HepG2 (cell line): ENCODE data around the gene ANAPC2. TPM values are rescaled to one million over a fixed set of nuclear protein-coding genes. Genes with fewer than 3 reads are reported as not detected.

Source experiments
- ATAC-seq: fragments of 200-7000 bp; cut with Tn5 transposase; 3 replicates; pipeline ENCODE4 v1.9.1; 2020; ENCODE audit warnings: mild to moderate bottlenecking, moderate library complexity
- BruUV-seq: library from RNA; stranded (reverse); fragments of 400-500 nt; replicated peaks from 2 replicates; lab custom pipeline; 2021; lab: Mats Ljungman, UMichigan
- CTCF ChIA-PET: fragments of 300-600 bp; formaldehyde crosslinking; extraction: SDS; loops from one replicate; lab custom pipeline; 2021; ENCODE audit warnings: low total read pairs, inconsistent platforms, low intra/inter-chr PET ratio; lab: Yijun Ruan, JAX
- POLR2A ChIA-PET: fragments of 350-600 bp; sonication (Branson Sonifier 250); formaldehyde crosslinking; loops from one replicate; lab custom pipeline; 2020; ENCODE audit warnings: antibody characterized with exemption, inconsistent platforms; lab: Yijun Ruan, JAX
- DNase-seq: peaks from one replicate; pipeline ENCODE4 v3.0.0-alpha.2; 2015; ENCODE audit warnings: low spot score
- FAIRE-seq: peaks from 3 replicates; lab custom pipeline; 2011; peaks lifted over from hg19 to GRCh38; lab: Jason Lieb, UNC
- H2AFZ ChIP-seq: one replicate; pipeline ENCODE4 v1.6.1; 2011; ENCODE audit warnings: low read length, inconsistent platforms
- H3K27ac ChIP-seq: fragments of 300-600 bp; 3 replicates; pipeline ENCODE4 v1.8.0; 2011; ENCODE audit warnings: mixed run types, mild to moderate bottlenecking, mixed read lengths, low read length, inconsistent platforms; ENCODE audit not compliant: insufficient read depth; ENCODE audit errors: extremely low read length
- H3K27me3 ChIP-seq, 2 experiments: fragments of 200-600 bp in 1 of 2; 2 replicates in 1 of 2; 3 replicates in 1 of 2; pipeline versions ENCODE4 v1.6.0 to v1.8.0; 2011; ENCODE audit warnings: low read length in 2 of 2, mild to moderate bottlenecking in 2 of 2, moderate library complexity in 2 of 2, inconsistent platforms in 1 of 2; ENCODE audit not compliant: insufficient read depth in 2 of 2, control insufficient read depth in 1 of 2
- H3K36me3 ChIP-seq, 2 experiments: fragments of 200-600 bp in 1 of 2; replicated peaks in 1 of 2; 2 replicates in 1 of 2; 3 replicates in 1 of 2; pipeline versions ENCODE4 v1.5.1 to v1.8.0; 2011; ENCODE audit warnings: low read length in 2 of 2, inconsistent platforms in 1 of 2; ENCODE audit not compliant: insufficient read depth in 2 of 2, control insufficient read depth in 1 of 2
- H3K4me1 ChIP-seq: 2 replicates; pipeline ENCODE4 v1.5.1; 2012; ENCODE audit warnings: low read length, inconsistent platforms; ENCODE audit not compliant: insufficient read depth
- H3K4me2 ChIP-seq: 2 replicates; pipeline ENCODE4 v1.6.0; 2011; ENCODE audit warnings: low read depth, low read length, inconsistent platforms
- H3K4me3 ChIP-seq, 3 experiments: fragments of 200-600 bp in 1 of 3; sonication (generic), shearing (Covaris generic) in 1 of 3; replicated peaks in 1 of 3; 2 replicates each; pipeline ENCODE4 v1.5.1; 2011 to 2016; ENCODE audit warnings: low read length in 3 of 3, inconsistent platforms in 2 of 3, low read depth in 2 of 3, mild to moderate bottlenecking in 2 of 3, control low read depth in 1 of 3, mixed read lengths in 1 of 3; ENCODE audit not compliant: insufficient read depth in 1 of 3
- H3K79me2 ChIP-seq: one replicate; pipeline ENCODE4 v1.6.1; 2011; ENCODE audit warnings: low read length, inconsistent platforms; ENCODE audit not compliant: insufficient read depth
- H3K9ac ChIP-seq: 2 replicates; pipeline ENCODE4 v1.6.0; 2011; ENCODE audit warnings: mild to moderate bottlenecking, low read depth, low read length, inconsistent platforms; ENCODE audit not compliant: insufficient read depth
- H3K9me3 ChIP-seq: 2 replicates; pipeline ENCODE4 v1.5.1; 2012; ENCODE audit warnings: mild to moderate bottlenecking, low read length
- H4K20me1 ChIP-seq: 2 replicates; pipeline ENCODE4 v1.6.0; 2011; ENCODE audit warnings: inconsistent platforms, mild to moderate bottlenecking, low read length, moderate library complexity; ENCODE audit not compliant: insufficient read depth
- BRD4 ChIP-seq: sonication (generic); formaldehyde crosslinking; IDR thresholded peaks from 2 replicates; pipeline ENCODE4 v1.4.0; 2020; ENCODE audit warnings: missing genetic modification reagents
- CTCF ChIP-seq: sonication (generic); formaldehyde crosslinking; IDR thresholded peaks from 2 replicates; pipeline ENCODE4 v1.5.0; 2020; ENCODE audit warnings: mild to moderate bottlenecking, missing genetic modification reagents, moderate library complexity
- DNMT3B ChIP-seq: conservative IDR thresholded peaks from 2 replicates; pipeline ENCODE4 v1.6.1; 2016; ENCODE audit warnings: missing biosample characterization, control low read depth
- EED ChIP-seq: sonication (generic); formaldehyde crosslinking; IDR thresholded peaks from 2 replicates; pipeline ENCODE4 v1.5.0; 2020; ENCODE audit warnings: mild to moderate bottlenecking, missing genetic modification reagents
- ERF ChIP-seq: IDR thresholded peaks from 2 replicates; pipeline ENCODE4 v1.6.1; 2018; ENCODE audit warnings: missing biosample characterization, missing genetic modification reagents
- GFI1 ChIP-seq: sonication (generic); formaldehyde crosslinking; IDR thresholded peaks from 2 replicates; pipeline ENCODE4 v1.5.0; 2020; ENCODE audit warnings: missing genetic modification reagents, mild to moderate bottlenecking, borderline replicate concordance
- HNF1A ChIP-seq, 2 experiments: sonication (generic) in 1 of 2; formaldehyde crosslinking in 1 of 2; IDR thresholded peaks; 2 replicates each; pipeline versions ENCODE4 v1.4.0 to v1.6.1; 2016 to 2020; ENCODE audit warnings: borderline replicate concordance in 1 of 2, low read depth in 1 of 2, mild to moderate bottlenecking in 1 of 2, missing genetic modification reagents in 1 of 2
- IKZF4 ChIP-seq: sonication (generic); formaldehyde crosslinking; IDR thresholded peaks from 2 replicates; pipeline ENCODE4 v1.5.1; 2020; ENCODE audit warnings: borderline replicate concordance, mild to moderate bottlenecking, low read depth, missing genetic modification reagents; ENCODE audit errors: not compliant biosample characterization
- PAWR ChIP-seq: sonication (generic); formaldehyde crosslinking; IDR thresholded peaks from 2 replicates; pipeline ENCODE4 v1.4.0; 2020; ENCODE audit warnings: missing genetic modification reagents, mild to moderate bottlenecking, borderline replicate concordance
- RFX3 ChIP-seq: IDR thresholded peaks from 2 replicates; pipeline ENCODE4 v1.6.1; 2016; ENCODE audit warnings: missing biosample characterization, missing genetic modification reagents
- TCF12 ChIP-seq, 2 experiments: fragments of 450-650 bp in 1 of 2; sonication (generic) in 1 of 2; formaldehyde crosslinking in 1 of 2; IDR thresholded peaks; 2 replicates each; pipeline versions ENCODE4 v1.6.1 to v1.8.0; 2017 to 2022; ENCODE audit warnings: antibody characterized with exemption in 1 of 2, mild to moderate bottlenecking in 1 of 2, missing genetic modification reagents in 1 of 2, moderate library complexity in 1 of 2
- TEF ChIP-seq: sonication (generic); formaldehyde crosslinking; IDR thresholded peaks from 2 replicates; pipeline ENCODE4 v1.5.0; 2020; ENCODE audit warnings: missing genetic modification reagents
- ZNF460 ChIP-seq: sonication (generic); formaldehyde crosslinking; IDR thresholded peaks from 2 replicates; pipeline ENCODE4 v1.5.1; 2020; ENCODE audit warnings: missing genetic modification reagents, mild to moderate bottlenecking, borderline replicate concordance
- ZNF557 ChIP-seq: sonication (generic); formaldehyde crosslinking; IDR thresholded peaks from 2 replicates; pipeline ENCODE4 v1.4.0; 2020; ENCODE audit warnings: missing genetic modification reagents
- ZZZ3 ChIP-seq: sonication (generic); formaldehyde crosslinking; IDR thresholded peaks from 2 replicates; pipeline ENCODE4 v1.4.0; 2020; ENCODE audit warnings: missing genetic modification reagents, mild to moderate bottlenecking, borderline replicate concordance
- WGBS: methylation state at CpG from one replicate; pipeline ENCODE4 v1.1.6; 2017; ENCODE audit warnings: low lambda C conversion rate; 5-methylcytosine and 5-hydroxymethylcytosine counted together
- in situ Hi-C: cut with HindIII; loops from 2 replicates; pipeline ENCODE4 v1.10.0; 2017; ENCODE audit warnings: low pct_unique_long_range_greater_than_20kb; ENCODE audit not compliant: extremely low pct_ligation_motif_present
- intact Hi-C: fragments of 100-400 bp; cut with micrococcal nuclease; formaldehyde crosslinking; loops from one replicate; pipeline ENCODE4 v1.10.0; 2022; ENCODE audit not compliant: unreplicated experiment
- polyA plus RNA-seq, 8 experiments: library from polyadenylated mRNA; depleted of rRNA in 3 of 8; stranded (reverse) in 7 of 8; unstranded in 1 of 8; fragments of >200 nt; fragmentation: Illumina TruSeq in 4 of 8; extraction: Trizol in 4 of 8; gene quantifications; 2 replicates each; pipeline versions ENCODE4 v1.2.1 to v1.2.3, GENCODE V29; 2011 to 2016; ENCODE audit warnings: low read depth in 4 of 8, missing spikeins in 1 of 8, mixed read lengths in 1 of 8; ENCODE audit not compliant: insufficient read depth in 1 of 8
- total RNA-seq, 5 experiments: library from RNA; depleted of rRNA; stranded (reverse); fragments of >200 nt; fragmentation: Illumina TruSeq; extraction: Trizol; gene quantifications; 2 replicates each; pipeline ENCODE4 v1.2.3, GENCODE V29; 2016; ENCODE audit warnings: low read depth in 1 of 5

The ANAPC2 gene
- total and polyA plus RNA-seq, 2 of the 13 experiments (the other 11 are each of a cell fraction or from before 2014, with no cell fraction given) = 12.3 to 15.4 TPM

- H3K4me3 ChIP-seq = peak overlapping the region; percentile 67 to 81 (median 72)
- peak overlapping the region; percentile 72 for H3K9ac ChIP-seq
- DNase-seq (peak; percentile 45), FAIRE-seq (no peak), ATAC-seq (peak; percentile 53)
- no peaks in the 10 kb centered on the region for H3K27me3 ChIP-seq
- peaks cover 15% of the 10 kb centered on the region for H3K79me2 ChIP-seq
- no peaks in the 10 kb centered on the region for H3K9me3 ChIP-seq
- H3K36me3 ChIP-seq = no peaks in the 10 kb centered on the region
- no peak overlapping the region for H2AFZ ChIP-seq
- 0% methylated on average over 3 of the region's 35 CpGs for WGBS
- H3K27ac ChIP-seq = peak overlapping the region; percentile 68
- no peaks in the 10 kb centered on the region for H4K20me1 ChIP-seq
- in situ Hi-C loops (no loop called here), intact Hi-C loops (loop anchor here (2.0 kb wide), 1 partner anchor 13 kb away; the partner anchor contains the start of gene RNF208)
- ChIA-PET CTCF (interaction anchor here (0.9 to 2.6 kb wide), 10 partner anchors 12 to 117 kb away, joined by 3 to 19 read pairs (median 3); partner anchors contain the start of genes ANAPC2, SSNA1 and TOR4A), POLR2A (interaction anchor here (0.7 to 7.4 kb wide), 14 partner anchors 8 to 180 kb away, joined by 4 to 78 read pairs (median 7); partner anchors contain the start of genes ANAPC2, CYSRT1, MAN1B1 and NELFB)
- H3K4me1 ChIP-seq = peaks cover 59% of the 10 kb centered on the region
- no TSS peak for BruUV-seq
- H3K4me2 ChIP-seq = peak overlapping the region; percentile 85
- TF ChIP-seq ZZZ3 (CRISPR knock-in tag) (no peak), ERF (CRISPR knock-in tag) (peak; percentile 48; the same call in 1 of the 2 replicates), IKZF4 (peak; percentile 75), PAWR (CRISPR knock-in tag) (no peak), BRD4 (CRISPR knock-in tag) (peak; percentile 54; the same call in 1 of the 2 replicates), DNMT3B (no peak), ZNF460 (no peak), GFI1 (CRISPR knock-in tag) (no peak), ZNF557 (CRISPR knock-in tag) (no peak), TCF12 (IDR thresholded peaks at IDR 0.05) (no peak), TCF12 (CRISPR knock-in tag; IDR thresholded peaks at IDR 0.05) (no peak), CTCF (CRISPR knock-in tag) (peak; percentile 70), EED (CRISPR knock-in tag) (no peak), HNF1A (IDR thresholded peaks at IDR 0.05; ENCODE audit: low read depth) (no peak), HNF1A (CRISPR knock-in tag; IDR thresholded peaks at IDR 0.05; ENCODE audit: borderline replicate concordance) (no peak), RFX3 (CRISPR knock-in tag) (no peak), TEF (CRISPR knock-in tag) (no peak)
These were observed 47.3 kb upstream of the ANAPC2 start for GRCh38 chr9:137235424-137236237.
